H1 (cell line): ENCODE measurements around the gene LUC7L3.

Experiments used
- BRCA1 ChIP-seq: IDR thresholded peaks from 2 replicates; pipeline ENCODE4 v1.6.1; 2012; ENCODE audit warnings: low read depth, low read length, improper control_type of control experiment
- CHD1 ChIP-seq: IDR thresholded peaks from 2 replicates; pipeline ENCODE4 v1.6.1; 2012; ENCODE audit warnings: low read depth, low read length, improper control_type of control experiment
- CTCF ChIP-seq, 3 experiments: IDR thresholded peaks; 1 replicate in 2 of 3; 2 replicates in 1 of 3; pipeline versions ENCODE4 v1.5.1 to v1.6.1; 2011; ENCODE audit warnings: low read length in 3 of 3, mild to moderate bottlenecking in 3 of 3, inconsistent platforms in 2 of 3, low read depth in 1 of 3, moderate library complexity in 1 of 3; ENCODE audit not compliant: insufficient read depth in 1 of 3; ENCODE audit errors: control extremely low read depth in 1 of 3
- EP300 ChIP-seq, 2 experiments: IDR thresholded peaks; 1 replicate in 1 of 2; 2 replicates in 1 of 2; pipeline ENCODE4 v1.6.1; 2011 to 2012; ENCODE audit warnings: low read depth in 2 of 2, low read length in 2 of 2, mild to moderate bottlenecking in 2 of 2, borderline replicate concordance in 1 of 2, inconsistent platforms in 1 of 2, moderate library complexity in 1 of 2
- GABPA ChIP-seq: IDR thresholded peaks from 2 replicates; pipeline ENCODE4 v1.6.1; 2011; ENCODE audit warnings: mild to moderate bottlenecking, low read length, moderate library complexity, borderline replicate concordance; ENCODE audit not compliant: insufficient read depth
- POLR2A ChIP-seq, 2 experiments: IDR thresholded peaks; 1 replicate in 1 of 2; 2 replicates in 1 of 2; pipeline ENCODE4 v1.6.1; 2011; ENCODE audit warnings: low read depth in 2 of 2, low read length in 2 of 2, mild to moderate bottlenecking in 2 of 2; ENCODE audit errors: control extremely low read depth in 1 of 2
- POLR2AphosphoS5 ChIP-seq: IDR thresholded peaks from 2 replicates; pipeline ENCODE4 v1.6.1; 2011; ENCODE audit warnings: low read depth, low read length
- SRF ChIP-seq: IDR thresholded peaks from 2 replicates; pipeline ENCODE4 v1.6.1; 2011; ENCODE audit warnings: mild to moderate bottlenecking, low read depth, low read length, moderate library complexity
- YY1 ChIP-seq: IDR thresholded peaks from 2 replicates; pipeline ENCODE4 v1.6.1; 2011; ENCODE audit warnings: low read depth, mild to moderate bottlenecking, low read length

GRCh38 chr17:50682938-50683337 is 36.5 kb upstream of the LUC7L3 start:
- TF ChIP-seq CTCF (IDR thresholded peaks at IDR 0.05; ENCODE audit: control extremely low read depth in 1 of 3, insufficient read depth in 1 of 3, low read depth in 1 of 3, low read length in 3 of 3) (no peak), GABPA (no peak), POLR2AphosphoS5 (no peak), BRCA1 (no peak), POLR2A (IDR thresholded peaks at IDR 0.05; ENCODE audit: control extremely low read depth in 1 of 2, low read depth in 2 of 2, low read length in 2 of 2) (no peak), SRF (no peak), EP300 (IDR thresholded peaks at IDR 0.05; ENCODE audit: borderline replicate concordance in 1 of 2, low read depth in 2 of 2, low read length in 2 of 2) (no peak), YY1 (no peak), CHD1 (no peak)
